GM21381 (cell line): ENCODE results near the gene SDHC.
"Not testable (repeated sequence)": the region's sequence is repeated elsewhere in the genome, so short reads cannot be mapped to it uniquely, and the experiment has no call there.

ENCODE experiments used
- ATAC-seq: cut with Tn5 transposase; IDR thresholded peaks from one replicate; pipeline ENCODE4 v1.9.1; 2021; ENCODE audit warnings: mild to moderate bottlenecking, moderate library complexity; ENCODE audit not compliant: unreplicated experiment

Gene SDHC

GRCh38 chr1:161309868-161310267, 4.3 kb upstream of the SDHC start, which contains the start of gene MPZ:
MPZ (minus strand) TSS chr1:161309968; CDS start chr1:161309905, 63 bp downstream.
- no peak for ATAC-seq

DNA sequence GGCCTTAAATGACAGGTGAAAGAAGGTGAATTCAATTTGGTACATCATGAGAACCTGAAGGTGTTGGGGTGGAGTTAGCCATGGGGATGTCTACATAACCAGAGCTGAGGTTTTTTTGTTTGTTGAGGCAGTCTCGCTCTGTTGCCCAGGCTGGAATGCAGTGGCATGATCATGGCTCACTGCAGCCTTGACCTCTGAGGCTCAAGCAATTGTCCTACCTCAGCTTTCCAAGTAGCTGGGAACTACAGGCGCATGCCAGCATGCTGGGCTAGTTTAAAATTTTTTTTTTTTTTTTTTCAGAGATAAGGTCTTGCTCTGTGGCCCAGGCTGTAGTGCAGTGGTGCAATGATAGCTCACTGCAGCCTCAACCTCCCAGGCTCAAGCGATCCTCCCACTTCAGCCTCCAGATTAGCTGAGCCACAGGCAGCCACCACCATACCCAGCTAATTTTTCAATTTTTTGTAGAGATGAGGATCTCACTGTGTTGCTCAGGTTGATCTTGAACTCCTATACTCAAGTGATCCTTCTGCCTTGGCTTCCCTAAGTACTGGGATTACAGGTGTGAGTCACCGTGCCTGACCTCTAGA, 2.5 kb upstream of the SDHC start:
- no peak for ATAC-seq

DNA sequence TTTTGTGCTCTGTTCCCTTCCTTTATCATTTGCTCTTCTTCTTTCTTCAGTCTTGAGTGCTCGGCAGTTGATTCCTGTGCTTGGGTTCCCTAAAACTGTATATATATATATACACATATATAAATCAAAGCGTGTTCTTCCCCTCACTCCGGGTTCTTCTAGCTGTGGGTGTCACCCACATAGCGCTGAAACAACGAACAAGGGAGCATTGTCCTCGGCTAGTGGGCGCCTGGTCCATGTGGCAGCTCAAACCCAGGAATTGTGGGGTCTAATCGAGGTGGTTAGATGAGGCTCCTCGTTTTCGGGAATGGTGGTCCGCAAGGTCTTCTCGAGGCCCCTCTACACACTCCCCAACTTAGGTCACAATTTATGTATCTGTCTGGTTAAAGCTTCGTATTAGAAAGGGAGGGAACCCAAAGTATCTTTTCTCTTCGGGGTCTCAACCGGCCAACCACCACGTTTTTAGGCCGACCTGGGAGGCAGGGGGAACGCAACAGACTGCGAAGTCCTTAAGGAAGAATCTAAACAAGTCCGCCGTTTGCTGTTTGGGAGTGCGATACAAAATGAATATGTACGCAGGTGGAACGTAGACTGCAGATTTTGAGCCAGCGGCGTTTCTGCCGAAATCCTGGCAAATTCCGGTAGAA, 504 bp upstream of the SDHC start:
- no peak for ATAC-seq

DNA sequence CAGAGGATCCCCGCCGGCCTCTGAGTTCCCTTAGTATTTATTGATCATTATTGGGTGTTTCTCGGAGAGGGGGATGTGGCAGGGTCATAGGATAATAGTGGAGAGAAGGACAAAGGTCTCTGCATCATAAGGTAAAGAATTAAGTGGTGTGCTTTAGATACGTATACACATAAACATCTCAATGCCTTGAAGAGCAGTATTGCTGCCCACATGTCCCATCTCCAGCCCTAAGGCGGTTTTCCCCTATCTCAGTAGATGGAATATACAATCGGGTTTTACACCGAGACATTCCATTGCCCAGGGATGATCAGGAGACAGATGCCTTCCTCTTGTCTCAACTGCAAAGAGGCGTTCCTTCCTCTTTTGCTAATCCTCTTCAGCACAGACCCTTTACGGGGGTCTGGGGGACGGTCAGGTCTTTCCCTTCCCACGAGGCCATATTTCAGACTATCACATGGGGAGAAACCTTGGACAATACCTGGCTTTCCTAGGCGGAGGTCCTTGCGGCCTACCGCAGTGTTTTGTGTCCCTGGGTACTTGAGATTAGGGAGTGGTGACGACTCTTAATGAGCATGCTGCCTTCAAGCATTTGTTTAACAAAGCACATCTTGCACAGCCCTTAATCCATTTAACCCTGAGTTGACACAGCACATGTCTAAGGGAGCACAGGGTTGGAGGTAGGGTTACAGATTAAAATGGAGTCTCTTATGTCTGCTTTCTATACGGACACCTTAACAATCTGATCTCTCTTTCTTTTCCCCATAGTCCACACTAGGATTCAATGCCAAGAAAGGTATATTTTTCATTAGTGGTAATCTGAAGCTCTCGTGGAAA, 1.9 kb downstream of the SDHC start:
- ATAC-seq = not testable (repeated sequence)

DNA sequence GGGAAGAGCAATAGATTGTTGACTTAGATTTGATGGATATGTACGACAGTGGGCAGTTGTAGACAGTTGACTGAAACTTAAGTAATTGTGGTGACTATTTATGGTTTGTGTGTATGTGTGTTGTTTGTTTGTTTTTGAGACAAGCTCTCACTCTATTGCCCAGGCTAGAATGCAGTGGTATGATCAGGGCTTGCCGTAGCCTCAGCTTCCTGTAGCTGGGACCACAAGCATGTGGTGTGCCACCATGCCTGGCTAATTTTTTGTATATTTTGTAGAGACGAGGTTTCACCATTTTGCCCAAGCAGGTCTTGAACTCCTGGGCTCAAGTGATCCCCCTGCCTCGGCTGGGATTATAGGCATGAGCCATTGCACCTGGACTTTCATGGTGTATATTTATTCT, 9.8 kb downstream of the SDHC start:
- no peak for ATAC-seq

DNA sequence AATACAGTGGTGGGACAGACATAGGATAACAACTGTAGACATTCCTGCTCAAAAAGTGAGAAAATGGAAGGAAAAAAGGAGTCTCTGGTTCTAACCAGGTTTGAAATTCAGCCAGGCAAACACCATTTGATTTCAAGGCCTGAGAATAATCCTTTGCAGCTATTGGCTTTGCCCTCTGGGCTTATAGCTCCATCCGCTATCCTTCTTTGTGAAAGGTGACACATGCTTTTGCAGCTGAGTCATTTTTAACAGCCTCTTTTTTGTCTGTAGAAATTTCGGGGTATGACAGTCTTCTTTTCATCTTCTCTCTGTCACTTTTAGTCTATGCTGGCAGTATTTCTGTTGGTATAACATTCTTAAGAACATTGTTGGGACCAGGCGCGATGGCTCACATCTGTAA, 16.2 kb downstream of the SDHC start:
- ATAC-seq = no peak

DNA sequence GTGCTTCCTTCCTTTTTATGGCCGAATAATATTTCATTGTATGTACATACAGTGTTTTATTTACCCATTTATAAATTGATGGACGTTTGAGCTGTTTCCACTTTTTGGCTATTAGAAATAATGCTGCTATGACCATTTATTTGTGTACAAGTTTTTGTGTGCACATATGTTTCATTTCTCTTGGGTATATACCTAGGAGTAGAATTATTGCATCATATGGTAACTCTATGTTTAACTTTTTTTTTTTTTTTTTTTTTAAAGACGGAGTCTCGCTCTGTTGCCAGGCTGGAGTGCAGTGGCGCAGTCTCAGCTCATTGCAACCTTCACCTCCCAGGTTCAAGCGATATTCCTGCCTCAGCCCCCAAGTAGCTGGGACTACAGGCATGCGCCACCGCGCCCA, 19.0 kb downstream of the SDHC start:
- no peak for ATAC-seq

GRCh38 chr1:161335796-161336195, 21.6 kb downstream of the SDHC start:
- no peak for ATAC-seq

DNA sequence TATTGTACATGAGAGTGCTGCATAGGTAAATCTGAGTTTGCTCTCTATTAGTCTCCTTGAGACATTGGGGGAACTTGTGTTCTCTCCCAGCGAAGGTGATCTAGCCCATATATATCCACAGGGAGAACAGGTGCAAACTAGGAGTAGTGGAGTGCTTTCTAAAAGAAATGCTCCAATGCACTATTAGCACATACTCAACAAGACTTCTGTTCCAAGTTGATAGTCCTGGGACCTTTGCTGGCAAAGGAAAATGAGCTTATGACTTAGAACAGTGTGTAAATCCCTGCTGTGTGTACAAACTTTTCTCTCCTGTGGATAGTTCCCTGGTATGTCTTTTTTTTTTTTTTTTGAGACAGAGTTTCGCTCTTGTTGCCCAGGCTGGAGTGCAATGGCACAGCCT, 28.0 kb downstream of the SDHC start:
- no peak for ATAC-seq

DNA sequence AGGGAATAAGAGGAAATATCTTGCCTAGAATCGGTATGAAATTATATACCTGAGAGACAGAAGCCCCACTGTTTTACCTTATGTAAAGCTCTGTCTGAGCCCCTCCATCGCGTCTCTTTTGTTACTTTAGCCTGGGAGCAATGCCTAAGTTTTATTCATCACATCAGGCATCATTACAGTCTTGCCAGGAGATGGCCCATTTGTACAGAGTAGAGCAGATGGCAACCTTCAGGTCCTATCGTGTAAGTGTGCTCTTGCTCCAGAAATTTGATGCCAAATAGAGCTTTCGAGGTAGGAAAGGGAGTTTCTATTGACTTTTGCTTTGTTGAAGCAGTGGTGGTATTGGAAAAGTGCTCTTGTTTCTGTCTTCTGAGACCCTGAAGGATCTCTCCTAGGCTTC, 28.6 kb downstream of the SDHC start:
- no peak for ATAC-seq

DNA sequence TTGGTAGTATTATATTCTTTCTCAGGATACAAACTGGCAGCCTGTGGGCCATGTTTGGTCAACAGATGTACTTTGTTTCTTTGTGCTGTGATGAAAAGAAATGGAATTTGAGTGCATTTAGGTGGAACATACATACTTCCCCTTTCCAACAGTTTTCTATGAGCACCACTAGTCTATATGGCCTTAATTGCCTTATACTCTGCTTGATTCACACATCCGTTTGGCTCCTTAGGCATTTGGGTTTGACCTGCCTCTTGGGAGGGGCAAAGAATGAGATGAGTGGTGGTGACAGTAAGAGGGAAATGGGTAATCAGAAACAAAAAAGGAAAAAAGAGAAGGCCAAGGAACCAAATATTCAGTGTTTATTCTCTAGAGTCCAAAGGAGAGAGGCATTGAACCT, 36.5 kb downstream of the SDHC start:
- no peak for ATAC-seq

- ATAC-seq = no peak
Observed at GRCh38 chr1:161351482-161351881, 37.3 kb downstream of the SDHC start.

DNA sequence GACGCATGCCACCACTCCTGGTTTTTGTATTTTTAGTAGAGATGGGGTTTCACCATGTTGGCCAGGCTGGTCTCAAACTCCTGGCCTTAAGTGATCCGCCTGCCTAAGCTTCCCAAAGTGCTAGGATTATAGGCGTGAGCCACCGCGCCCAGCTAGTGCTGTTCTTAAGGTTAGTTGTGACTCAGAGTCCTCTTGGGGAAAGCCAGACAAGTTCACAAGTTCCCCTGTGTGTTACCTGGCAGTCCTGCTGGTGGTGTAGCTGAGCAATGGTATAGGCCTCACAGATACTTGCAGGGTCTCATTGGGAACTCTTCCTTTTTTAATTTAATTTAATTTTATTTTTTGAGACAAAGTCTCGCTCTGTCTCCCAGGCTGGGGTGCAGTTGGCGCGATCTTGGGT, 42.9 kb downstream of the SDHC start:
- ATAC-seq = no peak

- no peak for ATAC-seq
Observed at GRCh38 chr1:161359291-161359690, 45.1 kb downstream of the SDHC start.

DNA sequence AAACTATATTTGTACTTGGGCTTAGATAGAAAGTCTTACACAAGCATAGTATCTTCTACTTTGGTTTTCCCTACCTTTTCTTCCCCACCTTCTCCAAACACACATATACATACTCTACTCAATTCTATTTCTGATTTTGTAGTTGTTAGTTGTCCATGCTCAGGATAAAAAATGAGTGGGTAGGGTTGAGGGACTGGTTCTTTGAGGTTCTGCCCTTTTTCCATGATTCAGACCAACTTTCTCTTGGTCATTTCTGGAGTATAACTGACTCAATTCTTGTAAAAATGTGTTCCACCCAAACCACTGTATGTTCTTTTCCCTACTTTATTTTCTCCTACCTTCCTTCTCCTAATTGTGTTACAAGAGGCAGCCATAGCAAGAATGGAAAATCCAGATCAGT, 50.2 kb downstream of the SDHC start:
- no peak for ATAC-seq

DNA sequence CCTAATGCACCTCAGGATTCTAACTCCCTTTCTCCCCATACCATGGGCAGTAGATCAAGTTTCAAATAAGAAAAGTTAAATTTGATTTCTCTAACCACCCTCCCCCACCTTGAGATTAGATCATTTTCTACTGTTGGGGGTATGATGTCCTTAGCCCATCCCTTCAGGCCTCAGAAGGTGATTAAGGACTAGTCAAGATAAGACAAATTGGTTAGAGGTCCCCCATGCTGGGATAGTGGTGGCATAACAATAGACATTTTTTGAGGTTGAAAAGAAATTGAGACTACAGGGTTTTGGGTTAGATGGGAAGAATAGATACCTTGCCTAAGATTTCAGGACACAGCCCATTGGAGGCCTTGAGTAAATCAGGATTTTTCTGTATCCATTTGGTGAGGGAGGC, 51.0 kb downstream of the SDHC start:
- ATAC-seq = no peak

DNA sequence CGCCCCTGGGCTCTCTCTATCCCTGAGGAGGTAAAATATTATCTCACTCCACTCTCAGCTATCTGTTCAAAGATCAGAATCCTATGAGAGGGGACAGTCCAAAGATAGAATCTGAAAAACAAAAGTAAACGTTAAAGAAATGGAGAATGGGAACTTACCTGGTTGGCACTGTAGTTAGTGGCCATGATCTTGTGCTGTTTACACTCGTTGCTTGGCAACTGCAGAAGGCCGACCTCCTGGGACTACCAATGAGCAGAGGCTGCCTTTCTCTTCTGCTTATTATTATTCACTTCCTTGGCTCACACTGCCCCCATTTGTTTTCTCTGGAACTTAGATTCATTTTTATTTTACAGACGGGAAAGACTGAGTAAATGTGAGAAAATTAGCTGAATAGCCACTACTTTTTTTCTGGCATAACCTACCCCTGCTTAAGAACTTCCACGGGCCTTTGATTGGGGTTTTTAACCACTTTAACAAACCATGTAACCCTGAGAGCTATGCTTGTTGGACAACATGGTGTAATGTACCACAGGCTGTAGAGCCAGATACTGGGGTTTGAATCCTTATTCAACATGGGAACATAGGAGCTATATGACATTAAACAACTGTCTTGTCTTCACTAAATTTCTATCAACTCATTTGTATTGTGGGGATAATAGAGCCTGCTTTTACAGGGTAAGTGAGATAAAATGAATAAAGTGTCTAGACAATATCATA, 53.7 kb downstream of the SDHC start, which contains the start of gene CFAP126:
Gene CFAP126, minus strand, starts transcription at position 193 of the 717 bp plus-strand sequence. Its CDS starts 8 bp downstream, at position 185.
- peak; percentile 92 for ATAC-seq

DNA sequence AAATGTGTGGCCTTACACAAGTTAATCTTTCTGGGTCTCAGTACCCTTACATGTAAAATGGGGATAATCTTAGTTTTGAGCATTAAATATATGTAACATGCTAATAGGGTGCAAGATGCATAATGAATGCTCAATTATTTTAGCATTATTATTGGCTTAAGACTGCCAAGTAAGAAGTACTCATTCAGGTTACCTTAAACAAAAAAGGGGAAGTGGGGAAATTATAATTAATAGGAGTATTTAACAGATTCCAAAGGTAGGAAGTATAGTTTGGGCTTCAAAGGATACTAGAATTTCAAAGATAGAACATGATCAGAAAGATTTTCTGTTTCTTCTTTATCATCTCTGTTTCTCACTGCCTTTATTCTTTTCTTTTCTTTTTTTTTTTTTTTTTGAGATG, 59.3 kb downstream of the SDHC start:
- no peak for ATAC-seq

DNA sequence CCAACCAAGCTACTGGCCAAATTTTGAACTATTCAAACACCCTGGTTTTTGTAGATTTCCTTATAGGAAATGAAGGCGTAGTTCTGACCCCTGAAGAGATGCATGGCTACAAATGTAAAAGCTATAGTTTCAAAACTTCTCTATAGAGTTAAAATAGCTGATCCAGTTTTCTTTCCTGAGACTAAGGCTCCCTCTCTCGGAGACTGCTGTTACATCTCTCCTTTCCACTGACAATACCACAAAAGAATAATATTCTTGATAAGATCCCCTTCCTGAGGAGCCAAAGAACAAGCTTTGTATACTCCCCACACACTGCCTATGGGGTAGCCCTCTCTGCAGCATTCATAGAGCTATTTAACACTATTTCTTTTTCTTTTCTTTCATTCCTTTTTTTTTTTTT, 60.2 kb downstream of the SDHC start:
- ATAC-seq = no peak

GRCh38 chr1:161378014-161378413, 63.8 kb downstream of the SDHC start:
- no peak for ATAC-seq

DNA sequence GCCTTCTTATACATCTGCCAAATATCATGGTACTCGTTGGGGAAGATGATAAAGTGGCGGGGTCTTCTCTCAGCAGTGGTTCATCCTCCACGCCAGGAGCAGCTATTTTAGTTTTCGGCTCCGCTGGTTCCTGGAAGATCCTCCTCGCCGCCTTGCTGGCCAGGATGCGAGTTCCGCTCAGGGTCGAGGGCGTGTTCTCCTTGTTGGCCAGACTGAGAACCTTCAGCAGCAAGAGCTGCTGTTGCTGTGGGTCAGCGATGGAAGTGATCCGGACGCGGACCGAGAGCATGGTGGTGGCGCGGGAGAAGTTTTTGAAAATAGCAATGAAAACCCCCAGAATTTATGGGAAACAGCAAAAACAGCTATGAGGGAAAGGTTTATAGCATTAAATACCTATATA, 64.9 kb downstream of the SDHC start:
- ATAC-seq = no peak
